H1 (cell line): ENCODE results near the gene SLC2A4RG. TPM values are rescaled to one million over a fixed set of nuclear protein-coding genes. Genes with fewer than 3 reads are reported as not detected.

Source experiments
- CTCF ChIA-PET: fragments of 300-600 bp; sonication (Branson Sonifier 250); formaldehyde crosslinking; loops from one replicate; lab custom pipeline; 2021; ENCODE audit not compliant: partially characterized antibody; lab: Charles Lee
- POLR2A ChIA-PET: fragments of 300-600 bp; sonication (Branson Sonifier 250); formaldehyde crosslinking; loops from one replicate; lab custom pipeline; 2021; ENCODE audit warnings: inconsistent platforms; ENCODE audit not compliant: partially characterized antibody; lab: Charles Lee
- DNase-seq, 2 experiments: peaks; one replicate each; pipeline versions ENCODE4 v3.0.0 to v3.0.0-alpha.2; 2010 to 2022; ENCODE audit warnings: low spot score in 2 of 2, low read depth in 1 of 2, mixed read lengths in 1 of 2
- FAIRE-seq: peaks from 2 replicates; lab custom pipeline; 2011; peaks lifted over from hg19 to GRCh38; lab: Jason Lieb, UNC
- H2AFZ ChIP-seq: 2 replicates; pipeline ENCODE4 v1.8.1; 2012; ENCODE audit warnings: low read length, inconsistent platforms
- H2AK5ac ChIP-seq: 2 replicates; pipeline ENCODE4 v1.6.1; 2013; ENCODE audit warnings: low read depth, low read length
- H2BK120ac ChIP-seq: replicated peaks from 2 replicates; pipeline ENCODE3; 2013; ENCODE audit warnings: low read depth, low read length, inconsistent platforms
- H2BK12ac ChIP-seq: 2 replicates; pipeline ENCODE4 v1.6.1; 2013; ENCODE audit warnings: low read depth, low read length
- H2BK15ac ChIP-seq: 2 replicates; pipeline ENCODE4 v1.6.1; 2013; ENCODE audit warnings: low read length
- H2BK20ac ChIP-seq: 2 replicates; pipeline ENCODE4 v1.6.1; 2013; ENCODE audit warnings: low read length
- H2BK5ac ChIP-seq: 2 replicates; pipeline ENCODE4 v1.6.1; 2013; ENCODE audit warnings: low read depth, low read length
- H3K14ac ChIP-seq: 2 replicates; pipeline ENCODE4 v1.6.1; 2013; ENCODE audit warnings: inconsistent platforms; ENCODE audit not compliant: insufficient read length
- H3K18ac ChIP-seq: 2 replicates; pipeline ENCODE4 v1.6.1; 2013; ENCODE audit warnings: low read length; ENCODE audit errors: extremely low read depth
- H3K23ac ChIP-seq: 2 replicates; pipeline ENCODE4 v1.6.1; 2013; ENCODE audit warnings: inconsistent platforms; ENCODE audit not compliant: insufficient read length
- H3K23me2 ChIP-seq: 2 replicates; pipeline ENCODE4 v1.6.1; 2013; ENCODE audit warnings: low read depth, low read length
- H3K27ac ChIP-seq: 2 replicates; pipeline ENCODE4 v1.6.1; 2011; ENCODE audit warnings: low read depth, low read length, inconsistent platforms
- H3K27me3 ChIP-seq, 4 experiments: replicated peaks in 1 of 4; 1 replicate in 1 of 4; 2 replicates in 3 of 4; pipeline versions ENCODE4 v1.6.1 to v1.8.1; 2011 to 2013; ENCODE audit warnings: low read length in 3 of 4, mild to moderate bottlenecking in 3 of 4, inconsistent platforms in 2 of 4, mixed read lengths in 2 of 4, moderate library complexity in 1 of 4; ENCODE audit not compliant: control insufficient read depth in 3 of 4, insufficient read depth in 3 of 4; ENCODE audit errors: extremely low read depth in 1 of 4
- H3K36me3 ChIP-seq, 4 experiments: 2 replicates each; pipeline versions ENCODE4 v1.6.1 to v1.8.1; 2011 to 2013; ENCODE audit warnings: mild to moderate bottlenecking in 4 of 4, low read length in 3 of 4, moderate library complexity in 2 of 4, control low read depth in 1 of 4, inconsistent platforms in 1 of 4; ENCODE audit not compliant: insufficient read depth in 4 of 4, control insufficient read depth in 2 of 4
- H3K4ac ChIP-seq: replicated peaks from 2 replicates; pipeline ENCODE3; 2013; ENCODE audit warnings: low read length, low read depth, mixed read lengths, inconsistent platforms; ENCODE audit not compliant: insufficient read length
- H3K4me1 ChIP-seq, 4 experiments: replicated peaks in 1 of 4; 1 replicate in 1 of 4; 2 replicates in 3 of 4; pipeline versions ENCODE4 v1.6.1 to v1.8.1; 2011 to 2013; ENCODE audit warnings: low read length in 3 of 4, inconsistent platforms in 2 of 4, mixed read lengths in 1 of 4; ENCODE audit not compliant: insufficient read depth in 4 of 4, control insufficient read depth in 3 of 4
- H3K4me2 ChIP-seq, 2 experiments: 2 replicates each; pipeline versions ENCODE4 v1.6.1 to v1.8.1; 2011 to 2013; ENCODE audit warnings: low read depth in 2 of 2, low read length in 2 of 2, control low read depth in 1 of 2, inconsistent platforms in 1 of 2, mild to moderate bottlenecking in 1 of 2; ENCODE audit not compliant: insufficient read depth in 1 of 2
- H3K4me3 ChIP-seq, 4 experiments: fragments of 200-600, 300-600 bp in 1 of 4; sonication (generic), shearing (Covaris generic), sonication (Bioruptor Twin) in 1 of 4; 2 replicates each; pipeline versions ENCODE4 v1.5.1 to v1.8.1; 2011 to 2016; ENCODE audit warnings: low read length in 4 of 4, low read depth in 3 of 4, control low read depth in 2 of 4, inconsistent platforms in 2 of 4, mild to moderate bottlenecking in 2 of 4, mixed read lengths in 1 of 4, moderate library complexity in 1 of 4; ENCODE audit not compliant: insufficient read depth in 2 of 4; ENCODE audit errors: extremely low read depth in 1 of 4
- H3K56ac ChIP-seq: replicated peaks from 2 replicates; pipeline ENCODE3; 2013; ENCODE audit warnings: low read depth, mild to moderate bottlenecking, mixed read lengths, low read length, inconsistent platforms; ENCODE audit not compliant: insufficient read length
- H3K79me1 ChIP-seq: 2 replicates; pipeline ENCODE4 v1.6.1; 2013; ENCODE audit warnings: low read depth, low read length, control low read depth
- H3K79me2 ChIP-seq, 2 experiments: 2 replicates each; pipeline versions ENCODE4 v1.6.1 to v1.8.1; 2012 to 2013; ENCODE audit warnings: low read length in 2 of 2, mild to moderate bottlenecking in 2 of 2, inconsistent platforms in 1 of 2; ENCODE audit not compliant: insufficient read depth in 2 of 2, control insufficient read depth in 1 of 2
- H3K9ac ChIP-seq, 4 experiments: replicated peaks in 1 of 4; 1 replicate in 1 of 4; 2 replicates in 3 of 4; pipeline versions ENCODE4 v1.6.1 to v1.8.1; 2011 to 2013; ENCODE audit warnings: low read depth in 3 of 4, low read length in 3 of 4, control low read depth in 2 of 4, mild to moderate bottlenecking in 2 of 4, moderate library complexity in 2 of 4, inconsistent platforms in 1 of 4; ENCODE audit errors: extremely low read depth in 1 of 4
- H3K9me3 ChIP-seq, 2 experiments: 2 replicates each; pipeline versions ENCODE4 v1.6.1 to v1.8.1; 2012 to 2013; ENCODE audit warnings: mild to moderate bottlenecking in 2 of 2, moderate library complexity in 2 of 2, control low read depth in 1 of 2, inconsistent platforms in 1 of 2, low read depth in 1 of 2, low read length in 1 of 2, mixed read lengths in 1 of 2; ENCODE audit not compliant: insufficient read depth in 2 of 2
- H4K20me1 ChIP-seq, 2 experiments: replicated peaks in 1 of 2; 2 replicates each; pipeline versions ENCODE3 to v1.8.1; 2011 to 2013; ENCODE audit warnings: inconsistent platforms in 2 of 2, low read length in 2 of 2, mild to moderate bottlenecking in 1 of 2; ENCODE audit not compliant: insufficient read depth in 2 of 2, control insufficient read depth in 1 of 2
- H4K5ac ChIP-seq: 2 replicates; pipeline ENCODE4 v1.6.1; 2013; ENCODE audit warnings: low read length, low read depth, mixed read lengths, inconsistent platforms; ENCODE audit not compliant: insufficient read length
- H4K8ac ChIP-seq: 2 replicates; pipeline ENCODE4 v1.8.0; 2013; ENCODE audit warnings: mild to moderate bottlenecking, moderate library complexity, low read length, inconsistent platforms; ENCODE audit not compliant: insufficient read depth; ENCODE audit errors: extremely low read depth
- H4K91ac ChIP-seq: replicated peaks from 2 replicates; pipeline ENCODE3; 2013; ENCODE audit warnings: low read length, mixed read lengths, inconsistent platforms; ENCODE audit not compliant: insufficient read length
- CHD2 ChIP-seq: IDR thresholded peaks from 2 replicates; pipeline ENCODE4 v1.6.1; 2012; ENCODE audit warnings: low read length, improper control_type of control experiment
- CTBP2 ChIP-seq: IDR thresholded peaks from 2 replicates; pipeline ENCODE4 v1.7.0; 2011; ENCODE audit warnings: borderline replicate concordance, mild to moderate bottlenecking, moderate library complexity, mixed read lengths, low read length; ENCODE audit not compliant: insufficient read depth, insufficient read length
- KDM4A ChIP-seq: IDR thresholded peaks from one replicate; pipeline ENCODE4 v1.7.1; 2012; ENCODE audit warnings: low read depth, mild to moderate bottlenecking, moderate library complexity, low read length, inconsistent platforms; ENCODE audit not compliant: severe bottlenecking
- KDM5A ChIP-seq: fragments of 200-600 bp; IDR thresholded peaks from 2 replicates; pipeline ENCODE4 v1.7.1; 2012; ENCODE audit warnings: mild to moderate bottlenecking, low read length, inconsistent platforms, mixed read lengths
- NRF1 ChIP-seq: IDR thresholded peaks from 2 replicates; pipeline ENCODE4 v1.6.1; 2011; ENCODE audit warnings: mild to moderate bottlenecking, low read depth, low read length, improper control_type of control experiment
- POU5F1 ChIP-seq: IDR thresholded peaks from 2 replicates; pipeline ENCODE4 v1.6.1; 2011; ENCODE audit warnings: low read depth, mild to moderate bottlenecking, low read length, moderate library complexity
- RAD21 ChIP-seq, 2 experiments: IDR thresholded peaks in 1 of 2; conservative IDR thresholded peaks in 1 of 2; 2 replicates each; pipeline ENCODE4 v1.6.1; 2011; ENCODE audit warnings: low read depth in 2 of 2, low read length in 2 of 2, improper control_type of control experiment in 1 of 2, inconsistent platforms in 1 of 2, mild to moderate bottlenecking in 1 of 2, moderate library complexity in 1 of 2
- SAP30 ChIP-seq: fragments of 300-600 bp; sonication (generic); IDR thresholded peaks from 2 replicates; pipeline ENCODE4 v1.7.1; 2012; ENCODE audit warnings: low read length, moderate library complexity, mild to moderate bottlenecking, inconsistent platforms; ENCODE audit not compliant: insufficient read depth, insufficient replicate concordance
- SP1 ChIP-seq: IDR thresholded peaks from 2 replicates; pipeline ENCODE4 v1.6.1; 2011; ENCODE audit warnings: low read depth, low read length
- TEAD4 ChIP-seq: IDR thresholded peaks from 2 replicates; pipeline ENCODE4 v1.6.1; 2012; ENCODE audit warnings: low read depth, low read length, inconsistent platforms, mixed read lengths
- WGBS, 2 experiments: shearing (Covaris generic) in 1 of 2; methylation state at CpG; one replicate each; pipeline versions ENCODE4 v1.1.6 to v1.1.7; 2013 to 2015; ENCODE audit warnings: low lambda C conversion rate in 2 of 2, mixed read lengths in 2 of 2, inconsistent platforms in 1 of 2, low coverage in 1 of 2, missing lambda C conversion rate in 1 of 2; ENCODE audit not compliant: insufficient replicate concordance in 2 of 2, insufficient coverage in 1 of 2, insufficient read length in 1 of 2; ENCODE audit errors: extremely low coverage in 1 of 2, missing lambda C conversion rate in 1 of 2; 5-methylcytosine and 5-hydroxymethylcytosine counted together
- polyA plus RNA-seq, 7 experiments: library from polyadenylated mRNA; depleted of rRNA in 3 of 7; stranded (reverse) in 5 of 7; unstranded in 2 of 7; fragments of >200 nt in 5 of 7; fragments of 200-250 nt in 2 of 7; gene quantifications; 1 replicate in 5 of 7; 2 replicates in 1 of 7; 4 replicates in 1 of 7; pipeline versions ENCODE4 v1.2.1 to v1.2.3, GENCODE V29; 2011 to 2013; ENCODE audit warnings: missing spikeins in 2 of 7, mixed read lengths in 2 of 7
- total RNA-seq: library from RNA; stranded (reverse); fragmentation: NEBNext Ultra II Directional; extraction: Animal tissue kit (Norgen Biotek cat#: 25700); gene quantifications from 2 replicates; pipeline ENCODE4 v1.2.1, GENCODE V29; 2021

Gene SLC2A4RG
- total and polyA plus RNA-seq, 2 of the 8 experiments (the other 6 are each of a cell fraction or from before 2014, with no cell fraction given) = 15.9 to 29.1 TPM

GRCh38 chr20:63765082-63765873 is 25.7 kb downstream of the SLC2A4RG start:
- Histone ChIP-seq H2BK15ac (no peak overlapping the region), H3K23me2 (no peaks in the 10 kb centered on the region; the same call in 1 of the 2 replicates), H3K23ac (no peak overlapping the region), H3K56ac (no peak overlapping the region), H2AFZ (no peak overlapping the region), H2BK5ac (no peak overlapping the region), H3K79me2 (no peaks in the 10 kb centered on the region), H3K9ac (no peak overlapping the region), H3K18ac (no peak overlapping the region), H4K20me1 (peaks cover 0 to 2% of the 10 kb centered on the region in 2 experiments), H4K91ac (no peak overlapping the region), H3K4ac (no peak overlapping the region), H3K14ac (no peak overlapping the region), H4K5ac (no peak overlapping the region), H2AK5ac (no peak overlapping the region), H3K4me1 (no peaks in the 10 kb centered on the region), H2BK20ac (no peak overlapping the region), H2BK12ac (no peak overlapping the region), H3K79me1 (no peaks in the 10 kb centered on the region; the same call in 1 of the 2 replicates), H4K8ac (no peak overlapping the region), H3K27ac (no peak overlapping the region), H3K27me3 (no peaks in the 10 kb centered on the region), H3K9me3 (no peaks in the 10 kb centered on the region), H3K4me2 (no peak overlapping the region), H3K36me3 (peaks cover 0 to 4% (median 1%) of the 10 kb centered on the region in 4 experiments; a peak in 2 of 8 replicates), H3K4me3 (no peak overlapping the region), H2BK120ac (no peak overlapping the region)
- ChIA-PET POLR2A (interaction anchor here (0.9 kb wide), 1 partner anchor 192 kb away, joined by 3 read pairs; no protein-coding TSS in a partner anchor), CTCF (interaction anchor here (0.9 to 4.5 kb wide), 4 partner anchors 10 to 21 kb away, joined by 3 to 29 read pairs (median 3); no protein-coding TSS in a partner anchor)
- DNase-seq = no peak
- 90% methylated on average over 16 of the region's 16 CpGs; no CpG with 5 or more reads in 1 of the 2 experiments for WGBS, 2 experiments
- no peak for FAIRE-seq
- TF ChIP-seq POU5F1 (no peak), TEAD4 (no peak), SAP30 (no peak), KDM5A (no peak), CHD2 (no peak), SP1 (no peak), CTBP2 (no peak), KDM4A (no peak), RAD21 (IDR thresholded peaks at IDR 0.05 in 1 of 2, conservative IDR thresholded peaks at IDR 0.05 in 1 of 2; ENCODE audit: low read depth in 2 of 2, low read length in 2 of 2) (no peak), NRF1 (no peak)
